Mesendoderm (in vitro differentiated cells): ENCODE data around the gene VIPAS39.

Experiments used
- DNase-seq: peaks from one replicate; pipeline ENCODE4 v3.0.0; 2013
- H2AK5ac ChIP-seq: 2 replicates; pipeline ENCODE4 v1.6.1; 2013; ENCODE audit warnings: low read length, inconsistent platforms
- H2BK120ac ChIP-seq: 2 replicates; pipeline ENCODE4 v1.6.1; 2013; ENCODE audit warnings: low read depth, mild to moderate bottlenecking, low read length, moderate library complexity, mixed read lengths
- H2BK15ac ChIP-seq: replicated peaks from 2 replicates; pipeline ENCODE4 v1.6.1; 2013; ENCODE audit warnings: low read depth, mild to moderate bottlenecking, moderate library complexity
- H2BK5ac ChIP-seq: 2 replicates; pipeline ENCODE4 v1.6.1; 2013; ENCODE audit warnings: low read length, inconsistent platforms
- H3K18ac ChIP-seq: 2 replicates; pipeline ENCODE4 v1.6.1; 2013; ENCODE audit warnings: mild to moderate bottlenecking, low read length, mixed read lengths
- H3K23ac ChIP-seq: one replicate; pipeline ENCODE4 v1.6.1; 2013; ENCODE audit warnings: low read length
- H3K27ac ChIP-seq: 2 replicates; pipeline ENCODE4 v1.5.1; 2013; ENCODE audit warnings: low read depth, mild to moderate bottlenecking, inconsistent platforms, low read length, moderate library complexity
- H3K27me3 ChIP-seq: 2 replicates; pipeline ENCODE4 v1.6.1; 2013; ENCODE audit warnings: low read length, control low read depth, mild to moderate bottlenecking, inconsistent platforms; ENCODE audit not compliant: insufficient read depth, poor library complexity
- H3K36me3 ChIP-seq: 2 replicates; pipeline ENCODE4 v1.6.1; 2013; ENCODE audit warnings: low read length, inconsistent platforms; ENCODE audit not compliant: control insufficient read depth, insufficient read depth
- H3K4ac ChIP-seq: one replicate; pipeline ENCODE4 v1.6.1; 2013; ENCODE audit warnings: low read depth, mild to moderate bottlenecking, low read length, moderate library complexity
- H3K4me1 ChIP-seq: 2 replicates; pipeline ENCODE4 v1.6.1; 2013; ENCODE audit warnings: low read depth, low read length, inconsistent platforms; ENCODE audit not compliant: control insufficient read depth
- H3K4me2 ChIP-seq: 2 replicates; pipeline ENCODE4 v1.6.1; 2013; ENCODE audit warnings: low read length
- H3K4me3 ChIP-seq: 2 replicates; pipeline ENCODE4 v1.5.1; 2013; ENCODE audit warnings: mild to moderate bottlenecking, low read length
- H3K56ac ChIP-seq: one replicate; pipeline ENCODE4 v1.6.1; 2013; ENCODE audit warnings: low read length
- H3K79me1 ChIP-seq: 2 replicates; pipeline ENCODE4 v1.6.1; 2013; ENCODE audit warnings: low read length, inconsistent platforms
- H3K79me2 ChIP-seq: 2 replicates; pipeline ENCODE4 v1.6.1; 2013; ENCODE audit warnings: mild to moderate bottlenecking, low read length; ENCODE audit not compliant: control insufficient read depth, insufficient read depth
- H3K9ac ChIP-seq: 2 replicates; pipeline ENCODE4 v1.6.1; 2013; ENCODE audit warnings: low read length, inconsistent platforms
- H4K5ac ChIP-seq: one replicate; pipeline ENCODE4 v1.6.1; 2013; ENCODE audit warnings: low read length
- H4K8ac ChIP-seq: one replicate; pipeline ENCODE4 v1.6.1; 2013; ENCODE audit warnings: low read depth, mild to moderate bottlenecking, control low read depth, low read length, moderate library complexity
- WGBS: extraction: QIAGEN DNeasy Blood & Tissue Kit; methylation state at CpG from one replicate; pipeline ENCODE4 v1.1.7; 2013; ENCODE audit warnings: low lambda C conversion rate, missing lambda C conversion rate; ENCODE audit not compliant: insufficient coverage; ENCODE audit errors: extremely low coverage; 5-methylcytosine and 5-hydroxymethylcytosine counted together

The VIPAS39 gene

DNA sequence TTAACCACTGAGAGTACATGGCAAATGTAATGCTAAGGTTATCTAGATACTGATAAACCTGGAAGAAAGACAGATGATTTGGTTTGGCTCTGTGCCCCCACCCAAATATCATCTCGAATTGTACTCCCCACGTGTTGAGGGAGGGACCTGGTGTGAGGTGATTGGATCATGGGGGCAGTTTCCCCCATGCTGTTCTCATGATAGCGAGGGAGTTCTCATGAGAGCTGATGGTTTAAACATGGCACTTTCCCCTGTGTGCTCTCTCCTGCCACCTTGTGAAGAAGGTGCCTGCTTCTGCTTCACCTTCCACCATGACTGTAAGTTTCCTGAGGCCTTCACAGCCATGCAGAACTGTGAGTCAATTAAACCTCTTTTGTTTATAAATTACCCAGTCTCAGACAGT is 48.3 kb downstream of the VIPAS39 start:
- H3K27me3 ChIP-seq, result no peaks in the 10 kb centered on the region
- H4K8ac ChIP-seq, result no peak overlapping the region

DNA sequence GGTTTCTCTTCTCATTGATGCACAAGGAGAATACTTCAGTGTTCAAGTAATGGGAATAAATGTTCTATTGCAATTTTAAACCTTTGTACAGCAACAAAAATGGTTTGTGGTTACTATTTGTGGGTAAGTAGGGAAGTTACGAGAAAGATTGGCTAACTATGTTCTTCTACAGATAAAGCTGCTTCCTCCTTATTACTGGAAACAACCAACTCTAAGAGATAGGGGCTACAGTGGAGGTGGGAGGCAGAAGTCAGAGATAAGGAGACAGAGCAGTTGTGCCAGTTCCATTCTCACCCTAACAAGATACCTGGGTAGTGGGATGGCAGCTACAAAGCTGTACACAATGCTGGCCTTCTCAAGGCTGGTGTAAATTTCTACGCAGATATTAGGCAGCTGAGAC is 50.2 kb downstream of the VIPAS39 start:
- Histone ChIP-seq H3K18ac (no peak overlapping the region), H3K4me1 (no peaks in the 10 kb centered on the region), H3K79me1 (no peaks in the 10 kb centered on the region), H4K5ac (no peak overlapping the region), H3K23ac (no peak overlapping the region), H3K4me2 (no peak overlapping the region), H3K27me3 (no peaks in the 10 kb centered on the region), H3K4ac (no peak overlapping the region), H2BK5ac (no peak overlapping the region), H3K9ac (no peak overlapping the region), H3K4me3 (no peak overlapping the region), H3K79me2 (no peaks in the 10 kb centered on the region), H3K27ac (no peak overlapping the region), H4K8ac (no peak overlapping the region), H2BK15ac (no peak overlapping the region), H2AK5ac (no peak overlapping the region), H3K56ac (no peak overlapping the region), H2BK120ac (no peak overlapping the region), H3K36me3 (no peaks in the 10 kb centered on the region)
- no CpG with 5 or more reads among the region's 2 CpGs for WGBS
- no peak for DNase-seq

More for the DNA sequence above, 48.3 kb downstream of the VIPAS39 start:
- no peak overlapping the region for H2BK5ac ChIP-seq
- H4K5ac ChIP-seq, result no peak overlapping the region
- H3K9ac ChIP-seq, result no peak overlapping the region
- no peaks in the 10 kb centered on the region for H3K4me1 ChIP-seq
- H3K79me2 ChIP-seq, result no peaks in the 10 kb centered on the region
- H2BK120ac ChIP-seq, result no peak overlapping the region
- H3K18ac ChIP-seq, result no peak overlapping the region
- H3K36me3 ChIP-seq, result no peaks in the 10 kb centered on the region
- no peak overlapping the region for H3K4ac ChIP-seq
- H3K27ac ChIP-seq, result no peak overlapping the region
- H2BK15ac ChIP-seq, result no peak overlapping the region
- WGBS, result no CpG with 5 or more reads among the region's 3 CpGs
- no peak overlapping the region for H3K4me2 ChIP-seq
- no peak overlapping the region for H3K23ac ChIP-seq
- peak; percentile 71 for DNase-seq
- H3K79me1 ChIP-seq, result no peaks in the 10 kb centered on the region
- H2AK5ac ChIP-seq, result no peak overlapping the region
- H3K4me3 ChIP-seq, result no peak overlapping the region
- no peak overlapping the region for H3K56ac ChIP-seq

DNA sequence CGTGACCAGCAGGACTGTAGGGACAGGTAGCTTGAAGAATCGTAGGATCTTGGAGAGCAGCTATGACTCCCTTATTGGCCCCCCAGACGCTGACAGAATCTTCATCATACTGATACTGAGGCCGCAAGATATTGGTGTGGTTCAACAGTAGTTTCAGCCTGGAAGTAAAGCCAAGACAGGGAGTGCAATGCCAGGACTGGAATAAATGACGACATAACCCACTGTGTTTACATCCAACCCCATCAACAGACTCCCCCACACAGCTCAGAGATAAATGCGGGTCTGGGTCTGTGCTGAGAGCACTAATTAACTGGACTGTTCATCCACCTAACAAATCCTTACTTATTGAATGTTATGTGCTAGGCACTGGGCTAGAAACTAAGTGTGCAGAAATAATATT is 50.7 kb downstream of the VIPAS39 start:
- no peaks in the 10 kb centered on the region for H3K79me2 ChIP-seq
- no peak overlapping the region for H3K4ac ChIP-seq
- H3K4me2 ChIP-seq, result no peak overlapping the region
- H2AK5ac ChIP-seq, result no peak overlapping the region
- H4K8ac ChIP-seq, result no peak overlapping the region
- DNase-seq, result no peak
- H2BK120ac ChIP-seq, result no peak overlapping the region
- H4K5ac ChIP-seq, result no peak overlapping the region
- whole genome bisulfite sequencing, result no CpG with 5 or more reads among the region's 6 CpGs
- H3K27ac ChIP-seq, result no peak overlapping the region
- H3K4me3 ChIP-seq, result no peak overlapping the region
- no peak overlapping the region for H3K23ac ChIP-seq
- no peak overlapping the region for H3K18ac ChIP-seq
- no peak overlapping the region for H3K9ac ChIP-seq
- H3K56ac ChIP-seq, result no peak overlapping the region
- no peak overlapping the region for H2BK15ac ChIP-seq
- H3K79me1 ChIP-seq, result no peaks in the 10 kb centered on the region
- no peak overlapping the region for H2BK5ac ChIP-seq
- H3K27me3 ChIP-seq, result no peaks in the 10 kb centered on the region
- no peaks in the 10 kb centered on the region for H3K4me1 ChIP-seq
- no peaks in the 10 kb centered on the region for H3K36me3 ChIP-seq

DNA sequence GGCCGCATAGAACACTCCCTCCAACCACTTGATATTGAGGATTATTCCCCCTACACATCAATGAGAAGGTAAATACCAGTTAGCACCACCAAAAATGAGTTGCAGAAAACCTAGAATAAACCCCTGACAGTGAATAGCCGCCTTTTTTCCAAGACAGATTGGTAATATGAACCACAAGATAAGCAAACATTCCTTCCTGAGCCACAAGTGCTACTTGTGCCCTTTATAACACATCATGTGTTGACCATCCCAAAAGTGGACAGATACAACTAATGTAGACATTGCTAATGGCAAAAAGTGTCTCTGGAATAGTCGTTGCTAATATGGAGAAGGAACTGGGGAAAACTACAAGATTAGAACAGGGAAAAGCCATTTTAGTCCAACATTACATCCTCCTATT is 51.3 kb downstream of the VIPAS39 start:
- H3K4ac ChIP-seq, result no peak overlapping the region
- H3K18ac ChIP-seq, result no peak overlapping the region
- H3K79me2 ChIP-seq, result no peaks in the 10 kb centered on the region
- no peak overlapping the region for H3K56ac ChIP-seq
- no peak overlapping the region for H4K8ac ChIP-seq
- H2AK5ac ChIP-seq, result no peak overlapping the region
- H3K4me2 ChIP-seq, result no peak overlapping the region
- H3K23ac ChIP-seq, result no peak overlapping the region
- H2BK120ac ChIP-seq, result no peak overlapping the region
- H3K79me1 ChIP-seq, result no peaks in the 10 kb centered on the region
- H3K4me1 ChIP-seq, result no peaks in the 10 kb centered on the region
- H2BK15ac ChIP-seq, result no peak overlapping the region
- H2BK5ac ChIP-seq, result no peak overlapping the region
- no peak overlapping the region for H4K5ac ChIP-seq
- H3K4me3 ChIP-seq, result no peak overlapping the region
- WGBS, result no CpG with 5 or more reads among the region's 3 CpGs
- no peaks in the 10 kb centered on the region for H3K36me3 ChIP-seq
- no peak overlapping the region for H3K27ac ChIP-seq
- no peak for DNase-seq
- H3K27me3 ChIP-seq, result no peaks in the 10 kb centered on the region
- no peak overlapping the region for H3K9ac ChIP-seq

DNA sequence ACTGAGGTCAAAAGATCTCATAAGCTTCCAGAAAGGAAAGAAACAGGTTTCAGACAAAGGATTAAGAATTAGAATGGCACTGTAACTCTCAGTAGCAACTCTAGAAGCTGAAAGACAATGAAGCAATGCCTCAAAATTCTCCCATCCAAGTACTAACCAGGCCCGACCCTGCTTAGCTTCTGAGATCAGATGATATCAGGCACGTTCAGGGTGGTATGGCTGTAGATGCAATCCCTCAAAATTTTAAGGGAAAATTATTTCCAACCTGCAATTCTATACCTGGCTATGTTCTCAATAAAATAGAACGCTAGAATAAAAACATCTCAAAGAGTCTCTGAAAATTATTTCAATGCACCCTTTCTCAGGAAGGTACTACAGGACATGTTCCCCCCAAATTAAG is 53.6 kb downstream of the VIPAS39 start:
- H3K79me1 ChIP-seq, result no peaks in the 10 kb centered on the region
- H2BK15ac ChIP-seq, result no peak overlapping the region
- H3K4me1 ChIP-seq, result no peaks in the 10 kb centered on the region
- DNase-seq, result no peak
- no peak overlapping the region for H3K27ac ChIP-seq
- no peak overlapping the region for H2BK120ac ChIP-seq
- H2BK5ac ChIP-seq, result no peak overlapping the region
- no peak overlapping the region for H4K5ac ChIP-seq
- no peak overlapping the region for H3K9ac ChIP-seq
- H3K18ac ChIP-seq, result no peak overlapping the region
- H3K79me2 ChIP-seq, result no peaks in the 10 kb centered on the region
- H3K4me3 ChIP-seq, result no peak overlapping the region
- no peak overlapping the region for H3K56ac ChIP-seq
- H3K36me3 ChIP-seq, result no peaks in the 10 kb centered on the region
- H3K23ac ChIP-seq, result no peak overlapping the region
- no peak overlapping the region for H3K4me2 ChIP-seq
- no peak overlapping the region for H3K4ac ChIP-seq
- no peak overlapping the region for H2AK5ac ChIP-seq
- H3K27me3 ChIP-seq, result no peaks in the 10 kb centered on the region
- no peak overlapping the region for H4K8ac ChIP-seq
- WGBS, result no CpG with 5 or more reads among the region's 3 CpGs

DNA sequence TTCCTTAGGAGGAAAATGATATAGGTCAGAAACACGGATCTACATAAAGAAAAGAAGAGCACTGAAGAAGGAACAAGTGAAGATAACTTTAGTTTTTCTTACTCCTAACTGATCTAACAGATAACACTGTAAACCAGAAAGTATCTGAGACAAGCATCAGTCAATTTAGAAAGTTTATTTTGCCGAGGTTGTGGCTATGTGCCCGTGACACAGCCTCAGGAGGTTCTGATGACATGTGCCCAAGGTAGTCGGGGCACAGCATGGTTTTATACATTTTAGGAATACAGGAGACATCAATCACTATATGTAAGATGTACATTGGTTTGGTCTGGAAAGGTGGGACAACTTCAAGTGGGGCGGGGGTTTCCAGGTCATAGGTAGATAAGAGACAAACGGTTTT is 57.2 kb downstream of the VIPAS39 start:
- H3K4ac ChIP-seq, result no peak overlapping the region
- DNase-seq, result no peak
- no peak overlapping the region for H4K8ac ChIP-seq
- no peak overlapping the region for H4K5ac ChIP-seq
- H3K9ac ChIP-seq, result no peak overlapping the region
- no peak overlapping the region for H3K23ac ChIP-seq
- H3K79me2 ChIP-seq, result no peaks in the 10 kb centered on the region
- no peak overlapping the region for H3K56ac ChIP-seq
- no peaks in the 10 kb centered on the region for H3K36me3 ChIP-seq
- H2BK15ac ChIP-seq, result no peak overlapping the region
- H2BK5ac ChIP-seq, result no peak overlapping the region
- H3K27me3 ChIP-seq, result no peaks in the 10 kb centered on the region
- no peak overlapping the region for H3K18ac ChIP-seq
- no CpG with 5 or more reads among the region's 6 CpGs for WGBS
- no peaks in the 10 kb centered on the region for H3K79me1 ChIP-seq
- H3K4me1 ChIP-seq, result no peaks in the 10 kb centered on the region
- H3K4me2 ChIP-seq, result no peak overlapping the region
- no peak overlapping the region for H3K27ac ChIP-seq
- no peak overlapping the region for H2AK5ac ChIP-seq
- H3K4me3 ChIP-seq, result no peak overlapping the region
- no peak overlapping the region for H2BK120ac ChIP-seq
